Measurements from ENCODE around the gene CPLX3.

CPLX3 gene

DNA sequence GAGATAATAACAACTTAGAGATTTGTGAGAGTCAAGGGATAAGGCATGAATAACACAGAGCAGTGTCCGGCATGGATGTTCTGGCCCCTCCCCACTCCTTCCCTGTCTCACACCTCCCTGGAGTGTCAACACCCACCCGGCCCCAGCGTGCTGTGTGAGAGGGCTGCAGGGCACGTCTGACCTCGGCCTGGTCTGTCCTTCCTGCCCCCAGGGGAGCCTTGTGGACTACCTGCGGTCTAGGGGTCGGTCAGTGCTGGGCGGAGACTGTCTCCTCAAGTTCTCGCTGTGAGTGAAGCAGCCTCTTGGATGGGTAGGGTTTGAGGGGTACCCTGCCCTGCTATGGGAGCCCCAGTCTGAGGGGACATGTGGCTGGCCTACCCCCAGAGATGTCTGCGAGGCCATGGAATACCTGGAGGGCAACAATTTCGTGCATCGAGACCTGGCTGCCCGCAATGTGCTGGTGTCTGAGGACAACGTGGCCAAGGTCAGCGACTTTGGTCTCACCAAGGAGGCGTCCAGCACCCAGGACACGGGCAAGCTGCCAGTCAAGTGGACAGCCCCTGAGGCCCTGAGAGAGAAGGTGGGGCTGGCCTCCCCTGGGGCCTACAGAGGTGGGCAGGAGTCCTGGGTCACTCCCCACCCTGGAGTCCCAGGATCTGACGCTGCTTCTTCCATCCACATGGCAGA lies 25.0 kb upstream of the CPLX3 start:
- DNase-seq, result no peak

GRCh38 chr15:74802290-74802689 lies 24.1 kb upstream of the CPLX3 start:
- no peak for DNase-seq

DNA sequence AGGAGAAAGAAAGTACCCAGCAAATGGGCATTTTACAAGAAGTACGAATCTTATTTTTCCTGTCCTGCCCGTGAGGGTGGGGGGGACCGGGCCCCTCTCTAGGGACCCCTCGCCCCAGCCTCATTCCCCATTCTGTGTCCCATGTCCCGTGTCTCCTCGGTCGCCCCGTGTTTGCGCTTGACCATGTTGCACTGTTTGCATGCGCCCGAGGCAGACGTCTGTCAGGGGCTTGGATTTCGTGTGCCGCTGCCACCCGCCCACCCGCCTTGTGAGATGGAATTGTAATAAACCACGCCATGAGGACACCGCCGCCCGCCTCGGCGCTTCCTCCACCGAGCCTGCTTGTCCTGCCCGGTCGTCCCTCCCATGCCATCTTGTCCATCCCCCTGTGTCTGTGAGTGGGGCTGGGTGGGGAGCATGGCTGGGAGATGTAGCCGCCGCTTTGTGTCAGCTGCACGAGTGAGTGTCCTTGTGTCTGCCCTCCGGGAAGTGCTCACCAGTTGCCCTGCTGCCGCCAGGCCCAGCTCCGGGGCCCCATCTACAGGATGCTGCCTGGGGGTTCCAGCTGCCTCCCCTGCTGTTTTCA lies 23.5 kb upstream of the CPLX3 start:
- DNase-seq, result no peak

GRCh38 chr15:74804935-74805334 lies 21.5 kb upstream of the CPLX3 start:
- no peak for DNase-seq

GRCh38 chr15:74807282-74807681 lies 19.1 kb upstream of the CPLX3 start:
- DNase-seq, result no peak

GRCh38 chr15:74808078-74808839 lies 18.2 kb upstream of the CPLX3 start:
- no peak for DNase-seq

GRCh38 chr15:74808840-74809229 lies 17.6 kb upstream of the CPLX3 start:
- DNase-seq, result no peak

DNA sequence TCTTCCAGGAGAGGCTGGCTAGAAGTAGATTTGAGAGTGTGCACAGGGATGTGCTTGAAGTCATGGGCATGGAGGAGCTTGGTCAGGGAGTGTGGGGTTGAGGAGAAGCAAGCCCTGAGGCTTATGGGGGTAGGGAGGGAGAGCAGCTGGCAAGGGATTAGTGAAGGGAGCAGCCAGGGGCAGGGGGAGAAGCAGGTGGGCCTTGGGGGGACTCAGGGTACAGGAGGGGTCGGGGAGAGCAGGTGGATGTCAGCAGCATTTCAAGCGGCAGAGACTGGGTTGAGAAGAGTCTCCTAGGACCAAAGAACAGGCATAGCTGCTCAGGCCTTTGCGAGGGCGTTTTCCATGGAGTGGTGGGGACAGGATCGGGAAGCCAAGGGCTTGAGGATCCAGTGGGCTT lies 17.2 kb upstream of the CPLX3 start:
- no peak for DNase-seq

DNA sequence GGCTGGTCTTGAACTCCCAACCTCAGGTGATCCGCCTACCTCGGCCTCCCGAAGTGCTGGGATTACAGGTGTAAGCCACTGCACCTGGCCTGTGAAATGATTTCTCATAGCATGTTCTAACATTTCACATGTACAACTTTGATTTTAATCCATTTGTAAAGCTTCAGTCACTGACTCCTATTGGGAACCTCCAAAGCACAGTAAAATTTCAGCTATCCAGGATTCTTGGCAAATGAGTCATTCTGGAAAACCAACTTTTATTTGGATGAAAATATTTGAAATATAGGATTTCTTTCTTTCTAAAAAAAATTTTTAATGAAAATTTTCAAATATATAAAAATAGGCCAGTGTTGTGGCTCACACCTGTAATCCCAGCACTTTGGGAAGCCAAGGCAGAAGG lies 16.5 kb upstream of the CPLX3 start:
- no peak for DNase-seq

- no peak for DNase-seq
These were observed 13.9 kb upstream of the CPLX3 start, which contains the start of gene LMAN1L for GRCh38 chr15:74812533-74812932. TSS of gene LMAN1L (plus strand) at chr15:74812835. CDS start at chr15:74812855, 20 bp downstream.

GRCh38 chr15:74815121-74815934 lies 11.1 kb upstream of the CPLX3 start:
- peak in 8 of 56 donors; percentile 7 to 35 (median 19) for DNase-seq

- DNase-seq, result peak in 3 of 56 donors; percentile 7 to 30 (median 15)
These were observed 10.5 kb upstream of the CPLX3 start for GRCh38 chr15:74815961-74816360.

DNA sequence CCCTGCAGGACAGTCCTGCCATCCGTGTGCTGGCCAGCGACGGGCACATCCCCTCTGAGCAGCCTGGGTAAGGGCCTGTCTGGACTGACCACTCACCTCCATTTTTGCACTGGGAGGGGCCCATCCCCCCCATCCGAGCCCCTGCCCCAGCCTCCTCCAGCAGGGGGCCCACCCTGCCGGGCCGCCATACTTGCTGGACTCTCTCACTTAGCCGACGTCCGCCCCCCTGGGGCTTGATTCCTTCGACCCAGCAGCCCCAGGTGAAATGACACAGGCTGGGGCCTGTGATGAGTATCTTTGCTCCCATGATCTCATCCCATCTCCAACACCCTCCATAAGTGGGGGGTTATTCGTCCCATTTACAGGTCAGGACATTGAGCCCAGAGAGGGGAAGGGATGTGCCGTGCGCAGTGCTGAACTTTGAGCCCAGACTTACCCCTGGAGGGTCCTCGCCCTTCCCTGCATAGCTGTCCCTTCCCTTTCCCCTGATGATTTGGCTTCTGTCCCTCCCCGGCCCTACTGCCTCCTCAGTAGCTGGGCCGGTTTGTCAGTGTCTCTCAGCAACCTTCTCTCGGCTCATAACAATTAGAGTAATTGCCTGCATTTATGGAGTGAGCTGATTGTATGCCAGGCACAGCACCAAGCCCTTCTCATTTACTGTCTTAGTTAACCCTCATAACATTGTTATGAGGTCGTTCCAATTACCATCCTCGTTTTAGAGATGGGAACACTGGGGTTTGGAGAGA lies 9.6 kb upstream of the CPLX3 start:
- DNase-seq, result no peak

GRCh38 chr15:74817370-74817737 lies 9.1 kb upstream of the CPLX3 start:
- peak in 6 of 56 donors; percentile 15 to 37 (median 20) for DNase-seq

DNA sequence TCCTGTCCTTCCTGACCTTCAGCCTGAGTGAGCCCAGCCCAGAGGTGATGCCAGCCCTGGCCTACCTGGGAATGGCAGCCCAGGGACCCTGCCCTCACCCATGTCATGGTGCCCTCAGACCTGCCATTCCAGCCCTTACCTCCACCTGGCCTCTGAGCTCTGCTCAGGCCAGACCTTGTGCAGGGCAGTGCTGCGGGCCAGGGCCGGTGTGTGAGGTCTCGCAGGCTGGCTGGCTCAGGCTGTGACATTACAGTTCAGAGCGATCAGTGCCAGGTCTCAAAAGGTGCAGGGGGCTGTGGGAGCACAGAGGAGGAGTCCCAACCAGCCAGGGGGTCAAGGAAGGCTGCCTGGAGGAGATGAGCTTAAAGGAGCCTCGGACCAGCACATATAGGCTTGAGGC lies 6.4 kb upstream of the CPLX3 start:
- no peak for DNase-seq

DNA sequence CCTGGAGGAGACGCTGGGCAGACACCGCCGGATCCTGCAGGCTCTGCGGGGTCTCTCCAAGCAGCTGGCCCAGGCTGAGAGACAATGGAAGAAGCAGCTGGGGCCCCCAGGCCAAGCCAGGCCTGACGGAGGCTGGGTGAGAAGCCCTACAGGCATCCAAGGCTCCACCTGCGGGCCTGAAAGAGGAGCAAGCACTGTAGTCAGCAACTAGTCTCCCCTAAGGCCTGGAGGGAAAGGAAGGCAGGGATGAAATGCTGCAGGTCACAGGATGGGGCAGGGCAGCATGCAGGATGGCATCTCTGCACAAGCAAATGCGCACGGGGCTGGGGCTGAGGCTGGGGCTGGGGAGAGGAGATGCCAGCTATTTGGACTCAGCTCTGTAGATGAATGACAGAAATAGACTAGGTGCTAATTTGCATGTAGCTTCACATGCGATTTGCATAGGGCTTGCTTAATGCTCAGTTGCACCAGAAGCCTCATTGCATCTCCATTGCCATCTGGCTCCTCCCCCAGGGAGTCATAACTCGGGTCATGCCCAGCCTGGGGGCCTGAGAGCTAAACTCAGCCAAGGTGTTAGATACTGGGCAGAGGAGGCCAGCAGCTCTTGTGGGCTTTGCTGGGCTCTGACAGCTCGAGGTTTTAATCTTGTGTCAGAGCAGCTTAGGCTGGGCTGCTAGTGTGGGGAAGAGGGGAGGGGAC lies 5.2 kb upstream of the CPLX3 start:
- no peak for DNase-seq

GRCh38 chr15:74821790-74822158 lies 4.7 kb upstream of the CPLX3 start:
- DNase-seq, result no peak

GRCh38 chr15:74822233-74822632 lies 4.2 kb upstream of the CPLX3 start:
- no peak for DNase-seq

GRCh38 chr15:74823324-74823723 lies 3.1 kb upstream of the CPLX3 start:
- no peak for DNase-seq

GRCh38 chr15:74824976-74825375 lies 1.5 kb upstream of the CPLX3 start:
- DNase-seq, result peak in 1 of 56 donors; percentile 6
